Fibroblast of lung (primary cell): ENCODE data around the gene RERE.

Experiments
- EZH2 ChIP-seq: IDR thresholded peaks from 2 replicates; pipeline ENCODE4 v1.5.1; 2012; ENCODE audit warnings: low read length, control low read depth, mild to moderate bottlenecking; ENCODE audit errors: missing control alignments
- TF ChIP-seq, protein P1 (sequence below), 2 donors: IDR thresholded peaks in 1 of 2; conservative IDR thresholded peaks in 1 of 2; 1 replicate in 1 of 2; 2 replicates in 1 of 2; pipeline ENCODE4 v1.5.1; 2011 to 2012; ENCODE audit warnings: low read length in 2 of 2, control low read depth in 1 of 2, inconsistent platforms in 1 of 2, low read depth in 1 of 2, mild to moderate bottlenecking in 1 of 2

DNA sequence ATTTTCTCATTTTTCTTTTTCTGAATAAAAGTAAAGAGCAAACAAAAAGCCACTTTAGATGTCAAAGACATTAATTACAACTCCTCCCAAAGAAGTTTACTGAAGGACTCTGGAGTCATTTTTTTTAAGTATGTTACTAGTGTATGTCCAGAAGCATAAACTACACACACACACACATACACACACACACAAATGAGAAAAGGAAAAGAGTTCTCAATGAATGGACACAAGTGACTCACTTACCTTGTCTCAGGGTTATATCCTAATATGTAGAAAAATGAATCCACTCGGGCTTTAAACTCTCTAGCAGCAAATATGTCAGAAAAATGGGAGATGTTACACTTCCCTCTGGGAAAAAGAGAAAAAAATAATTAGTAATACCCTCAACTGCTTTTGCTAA lies 276.5 kb downstream of the RERE start:
- TF ChIP-seq, protein P1, sequence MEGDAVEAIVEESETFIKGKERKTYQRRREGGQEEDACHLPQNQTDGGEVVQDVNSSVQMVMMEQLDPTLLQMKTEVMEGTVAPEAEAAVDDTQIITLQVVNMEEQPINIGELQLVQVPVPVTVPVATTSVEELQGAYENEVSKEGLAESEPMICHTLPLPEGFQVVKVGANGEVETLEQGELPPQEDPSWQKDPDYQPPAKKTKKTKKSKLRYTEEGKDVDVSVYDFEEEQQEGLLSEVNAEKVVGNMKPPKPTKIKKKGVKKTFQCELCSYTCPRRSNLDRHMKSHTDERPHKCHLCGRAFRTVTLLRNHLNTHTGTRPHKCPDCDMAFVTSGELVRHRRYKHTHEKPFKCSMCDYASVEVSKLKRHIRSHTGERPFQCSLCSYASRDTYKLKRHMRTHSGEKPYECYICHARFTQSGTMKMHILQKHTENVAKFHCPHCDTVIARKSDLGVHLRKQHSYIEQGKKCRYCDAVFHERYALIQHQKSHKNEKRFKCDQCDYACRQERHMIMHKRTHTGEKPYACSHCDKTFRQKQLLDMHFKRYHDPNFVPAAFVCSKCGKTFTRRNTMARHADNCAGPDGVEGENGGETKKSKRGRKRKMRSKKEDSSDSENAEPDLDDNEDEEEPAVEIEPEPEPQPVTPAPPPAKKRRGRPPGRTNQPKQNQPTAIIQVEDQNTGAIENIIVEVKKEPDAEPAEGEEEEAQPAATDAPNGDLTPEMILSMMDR (conservative IDR thresholded peaks at IDR 0.05 in 1 of 2, IDR thresholded peaks at IDR 0.05 in 1 of 2; ENCODE audit: low read depth in 1 of 2, low read length in 2 of 2): no peak
- no peak for TF ChIP-seq EZH2
